HepG2 (cell line): ENCODE results near the gene DMGDH. TPM values are rescaled to one million over a fixed set of nuclear protein-coding genes. Genes with fewer than 3 reads are reported as not detected.

Experiments used
- ATAC-seq: fragments of 200-7000 bp; cut with Tn5 transposase; 3 replicates; pipeline ENCODE4 v1.9.1; 2020; ENCODE audit warnings: mild to moderate bottlenecking, moderate library complexity
- BruUV-seq: library from RNA; stranded (reverse); fragments of 400-500 nt; replicated peaks from 2 replicates; lab custom pipeline; 2021; lab: Mats Ljungman, UMichigan
- CTCF ChIA-PET: fragments of 300-600 bp; formaldehyde crosslinking; extraction: SDS; loops from one replicate; lab custom pipeline; 2021; ENCODE audit warnings: low total read pairs, inconsistent platforms, low intra/inter-chr PET ratio; lab: Yijun Ruan, JAX
- POLR2A ChIA-PET: fragments of 350-600 bp; sonication (Branson Sonifier 250); formaldehyde crosslinking; loops from one replicate; lab custom pipeline; 2020; ENCODE audit warnings: antibody characterized with exemption, inconsistent platforms; lab: Yijun Ruan, JAX
- DNase-seq: peaks from one replicate; pipeline ENCODE4 v3.0.0-alpha.2; 2015; ENCODE audit warnings: low spot score
- FAIRE-seq: peaks from 3 replicates; lab custom pipeline; 2011; peaks lifted over from hg19 to GRCh38; lab: Jason Lieb, UNC
- H2AFZ ChIP-seq: one replicate; pipeline ENCODE4 v1.6.1; 2011; ENCODE audit warnings: low read length, inconsistent platforms
- H3K27ac ChIP-seq: fragments of 300-600 bp; 3 replicates; pipeline ENCODE4 v1.8.0; 2011; ENCODE audit warnings: mixed run types, mild to moderate bottlenecking, mixed read lengths, low read length, inconsistent platforms; ENCODE audit not compliant: insufficient read depth; ENCODE audit errors: extremely low read length
- H3K27me3 ChIP-seq, 2 experiments: fragments of 200-600 bp in 1 of 2; 2 replicates in 1 of 2; 3 replicates in 1 of 2; pipeline versions ENCODE4 v1.6.0 to v1.8.0; 2011; ENCODE audit warnings: low read length in 2 of 2, mild to moderate bottlenecking in 2 of 2, moderate library complexity in 2 of 2, inconsistent platforms in 1 of 2; ENCODE audit not compliant: insufficient read depth in 2 of 2, control insufficient read depth in 1 of 2
- H3K36me3 ChIP-seq, 2 experiments: fragments of 200-600 bp in 1 of 2; replicated peaks in 1 of 2; 2 replicates in 1 of 2; 3 replicates in 1 of 2; pipeline versions ENCODE4 v1.5.1 to v1.8.0; 2011; ENCODE audit warnings: low read length in 2 of 2, inconsistent platforms in 1 of 2; ENCODE audit not compliant: insufficient read depth in 2 of 2, control insufficient read depth in 1 of 2
- H3K4me1 ChIP-seq: 2 replicates; pipeline ENCODE4 v1.5.1; 2012; ENCODE audit warnings: low read length, inconsistent platforms; ENCODE audit not compliant: insufficient read depth
- H3K4me2 ChIP-seq: 2 replicates; pipeline ENCODE4 v1.6.0; 2011; ENCODE audit warnings: low read depth, low read length, inconsistent platforms
- H3K4me3 ChIP-seq, 3 experiments: fragments of 200-600 bp in 1 of 3; sonication (generic), shearing (Covaris generic) in 1 of 3; replicated peaks in 1 of 3; 2 replicates each; pipeline ENCODE4 v1.5.1; 2011 to 2016; ENCODE audit warnings: low read length in 3 of 3, inconsistent platforms in 2 of 3, low read depth in 2 of 3, mild to moderate bottlenecking in 2 of 3, control low read depth in 1 of 3, mixed read lengths in 1 of 3; ENCODE audit not compliant: insufficient read depth in 1 of 3
- H3K79me2 ChIP-seq: one replicate; pipeline ENCODE4 v1.6.1; 2011; ENCODE audit warnings: low read length, inconsistent platforms; ENCODE audit not compliant: insufficient read depth
- H3K9ac ChIP-seq: 2 replicates; pipeline ENCODE4 v1.6.0; 2011; ENCODE audit warnings: mild to moderate bottlenecking, low read depth, low read length, inconsistent platforms; ENCODE audit not compliant: insufficient read depth
- H3K9me3 ChIP-seq: 2 replicates; pipeline ENCODE4 v1.5.1; 2012; ENCODE audit warnings: mild to moderate bottlenecking, low read length
- H4K20me1 ChIP-seq: 2 replicates; pipeline ENCODE4 v1.6.0; 2011; ENCODE audit warnings: inconsistent platforms, mild to moderate bottlenecking, low read length, moderate library complexity; ENCODE audit not compliant: insufficient read depth
- BORCS8-MEF2B ChIP-seq: sonication (generic); formaldehyde crosslinking; IDR thresholded peaks from 2 replicates; pipeline ENCODE4 v1.8.0; 2022; ENCODE audit warnings: mild to moderate bottlenecking, missing genetic modification reagents
- HINFP ChIP-seq: sonication (generic); formaldehyde crosslinking; IDR thresholded peaks from 2 replicates; pipeline ENCODE4 v1.4.0; 2020; ENCODE audit warnings: low read depth, mild to moderate bottlenecking, missing genetic modification reagents
- MTF1 ChIP-seq: sonication (generic); formaldehyde crosslinking; IDR thresholded peaks from 2 replicates; pipeline ENCODE4 v1.5.0; 2020; ENCODE audit warnings: missing genetic modification reagents
- SNAPC2 ChIP-seq: sonication (generic); formaldehyde crosslinking; IDR thresholded peaks from 2 replicates; pipeline ENCODE4 v1.8.1; 2022; ENCODE audit warnings: mild to moderate bottlenecking, missing genetic modification reagents
- XRCC5 ChIP-seq: fragments of 200-400 bp; formaldehyde crosslinking; optimal IDR thresholded peaks from 2 replicates; pipeline ENCODE3; 2017; ENCODE audit warnings: mild to moderate bottlenecking, low read length
- ZBTB4 ChIP-seq: sonication (generic); formaldehyde crosslinking; IDR thresholded peaks from 2 replicates; pipeline ENCODE4 v1.4.0; 2020; ENCODE audit warnings: missing genetic modification reagents, mild to moderate bottlenecking, borderline replicate concordance
- ZFY ChIP-seq: sonication (generic); formaldehyde crosslinking; IDR thresholded peaks from 2 replicates; pipeline ENCODE4 v1.4.0; 2020; ENCODE audit warnings: missing genetic modification reagents
- ZNF275 ChIP-seq: sonication (generic); formaldehyde crosslinking; IDR thresholded peaks from 2 replicates; pipeline ENCODE4 v1.8.0; 2022; ENCODE audit warnings: missing genetic modification reagents, mild to moderate bottlenecking, inconsistent platforms, borderline replicate concordance
- ZNF589 ChIP-seq: sonication (generic); formaldehyde crosslinking; conservative IDR thresholded peaks from 2 replicates; pipeline ENCODE4 v1.8.0; 2022; ENCODE audit warnings: mild to moderate bottlenecking, moderate library complexity, missing genetic modification reagents
- ZNF609 ChIP-seq: sonication (generic); formaldehyde crosslinking; IDR thresholded peaks from 2 replicates; pipeline ENCODE4 v1.4.0; 2020; ENCODE audit warnings: mild to moderate bottlenecking, missing genetic modification reagents, borderline replicate concordance
- ZNF747 ChIP-seq: sonication (generic); formaldehyde crosslinking; IDR thresholded peaks from 2 replicates; pipeline ENCODE4 v1.8.1; 2023; ENCODE audit warnings: missing genetic modification reagents, mild to moderate bottlenecking, borderline replicate concordance
- WGBS: methylation state at CpG from one replicate; pipeline ENCODE4 v1.1.6; 2017; ENCODE audit warnings: low lambda C conversion rate; 5-methylcytosine and 5-hydroxymethylcytosine counted together
- in situ Hi-C: cut with HindIII; loops from 2 replicates; pipeline ENCODE4 v1.10.0; 2017; ENCODE audit warnings: low pct_unique_long_range_greater_than_20kb; ENCODE audit not compliant: extremely low pct_ligation_motif_present
- intact Hi-C: fragments of 100-400 bp; cut with micrococcal nuclease; formaldehyde crosslinking; loops from one replicate; pipeline ENCODE4 v1.10.0; 2022; ENCODE audit not compliant: unreplicated experiment
- polyA plus RNA-seq, 8 experiments: library from polyadenylated mRNA; depleted of rRNA in 3 of 8; stranded (reverse) in 7 of 8; unstranded in 1 of 8; fragments of >200 nt; fragmentation: Illumina TruSeq in 4 of 8; extraction: Trizol in 4 of 8; gene quantifications; 2 replicates each; pipeline versions ENCODE4 v1.2.1 to v1.2.3, GENCODE V29; 2011 to 2016; ENCODE audit warnings: low read depth in 4 of 8, missing spikeins in 1 of 8, mixed read lengths in 1 of 8; ENCODE audit not compliant: insufficient read depth in 1 of 8
- total RNA-seq, 5 experiments: library from RNA; depleted of rRNA; stranded (reverse); fragments of >200 nt; fragmentation: Illumina TruSeq; extraction: Trizol; gene quantifications; 2 replicates each; pipeline ENCODE4 v1.2.3, GENCODE V29; 2016; ENCODE audit warnings: low read depth in 1 of 5

The DMGDH gene
- total and polyA plus RNA-seq, 2 of the 13 experiments (the other 11 are each of a cell fraction or from before 2014, with no cell fraction given), result 3.6 to 7.9 TPM

- TF ChIP-seq ZNF747 (no peak), ZBTB4 (CRISPR knock-in tag) (no peak)
- TF ChIP-seq, all 625 proteins: peak for 1
These were observed 8.3 kb upstream of the DMGDH start (continued) for GRCh38 chr5:79077680-79078365.

- Histone ChIP-seq H3K27me3 (no peaks in the 10 kb centered on the region), H3K79me2 (no peaks in the 10 kb centered on the region), H3K4me3 (no peak overlapping the region), H3K9me3 (no peaks in the 10 kb centered on the region), H3K27ac (no peak overlapping the region), H3K9ac (no peak overlapping the region), H3K36me3 (peaks cover 0 to 13% of the 10 kb centered on the region in 2 experiments; a peak in 1 of 5 replicates), H3K4me2 (no peak overlapping the region), H2AFZ (no peak overlapping the region), H4K20me1 (no peaks in the 10 kb centered on the region), H3K4me1 (peaks cover 33% of the 10 kb centered on the region)
- ATAC-seq, result no peak
- POLR2A ChIA-PET, result no interaction called here
- BruUV-seq, result no TSS peak
- intact Hi-C loops, result no loop called here
- CTCF ChIA-PET, result no interaction called here
- no peak for DNase-seq
- in situ Hi-C loops, result no loop called here
- no peak for FAIRE-seq
- 93% methylated on average over 4 of the region's 4 CpGs for WGBS
- no peak for TF ChIP-seq BORCS8-MEF2B (CRISPR knock-in tag)
- TF ChIP-seq XRCC5, result no peak
- no peak for TF ChIP-seq ZNF589 (CRISPR knock-in tag)
- no peak for TF ChIP-seq MTF1 (CRISPR knock-in tag)
- no peak for TF ChIP-seq SNAPC2 (CRISPR knock-in tag)
- TF ChIP-seq ZNF275 (CRISPR knock-in tag), result no peak
- no peak for TF ChIP-seq HINFP (CRISPR knock-in tag)
- no peak for TF ChIP-seq ZFY (CRISPR knock-in tag)
- no peak for TF ChIP-seq ZNF609 (CRISPR knock-in tag)
These were observed 7.3 kb upstream of the DMGDH start for GRCh38 chr5:79076819-79077218.
